Adrenal gland (tissue), 5 donors: ENCODE results near the gene MAML1.
A peak's percentile ranks its signal among the peaks of the same experiment; 100 is the strongest.

Experiments
- POLR2A ChIP-seq, 2 donors: fragments of 450-650 bp; IDR thresholded peaks; one replicate each; pipeline ENCODE4 v1.6.1; 2017; ENCODE audit warnings: antibody characterized with exemption in 2 of 2, mild to moderate bottlenecking in 2 of 2, moderate library complexity in 1 of 2
- TF ChIP-seq, protein P1 (sequence below), 6 experiments: fragments of 450-650 bp in 4 of 6; fragments of 200-600 bp in 2 of 6; sonication (generic) in 1 of 6; IDR thresholded peaks; 1 replicate in 5 of 6; 2 replicates in 1 of 6; pipeline versions ENCODE4 v1.5.1 to v1.8.0; 2016 to 2021; ENCODE audit warnings: antibody characterized with exemption in 6 of 6, mild to moderate bottlenecking in 2 of 6, moderate library complexity in 1 of 6
- donor health status: DM: no; HTN: no; CAD: no.

DNA sequence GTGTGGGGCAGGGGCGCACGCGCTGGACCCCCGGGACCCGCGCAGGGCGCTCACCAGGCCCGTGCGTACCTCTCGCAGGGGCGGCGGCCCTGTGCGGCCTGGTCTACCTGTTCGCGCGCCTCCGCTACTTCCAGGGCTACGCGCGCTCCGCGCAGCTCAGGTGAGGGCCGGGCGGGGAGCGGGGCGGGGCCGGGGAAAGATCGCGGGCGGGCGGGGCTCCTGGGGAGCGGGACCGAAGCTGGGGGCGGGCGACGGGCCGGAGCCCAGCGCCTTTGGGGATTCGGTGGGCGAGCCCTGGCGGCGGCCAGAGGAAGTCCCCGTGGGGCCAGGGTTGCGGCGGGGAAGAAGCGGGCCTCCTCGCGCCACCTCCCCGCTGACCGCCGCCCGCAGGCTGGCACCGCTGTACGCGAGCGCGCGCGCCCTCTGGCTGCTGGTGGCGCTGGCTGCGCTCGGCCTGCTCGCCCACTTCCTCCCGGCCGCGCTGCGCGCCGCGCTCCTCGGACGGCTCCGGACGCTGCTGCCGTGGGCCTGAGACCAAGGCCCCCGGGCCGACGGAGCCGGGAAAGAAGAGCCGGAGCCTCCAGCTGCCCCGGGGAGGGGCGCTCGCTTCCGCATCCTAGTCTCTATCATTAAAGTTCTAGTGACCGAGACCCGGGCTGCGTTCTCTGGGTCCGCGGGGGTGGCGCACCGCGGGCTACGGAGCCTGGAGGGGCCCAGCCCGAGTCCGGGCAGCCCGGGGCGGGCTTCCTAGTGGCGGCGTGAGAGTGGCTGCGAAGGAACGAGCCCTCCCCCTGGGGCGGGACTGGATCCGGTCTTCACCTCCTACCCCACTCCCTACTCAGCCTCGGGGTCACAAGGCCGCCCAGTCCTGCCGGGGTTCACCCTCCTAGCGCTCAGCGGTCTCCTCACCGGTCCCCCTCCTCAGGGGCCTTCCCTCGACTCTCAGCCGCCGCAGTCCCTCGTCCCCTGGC, 63.5 kb downstream of the MAML1 start:
- TF ChIP-seq, protein P1, sequence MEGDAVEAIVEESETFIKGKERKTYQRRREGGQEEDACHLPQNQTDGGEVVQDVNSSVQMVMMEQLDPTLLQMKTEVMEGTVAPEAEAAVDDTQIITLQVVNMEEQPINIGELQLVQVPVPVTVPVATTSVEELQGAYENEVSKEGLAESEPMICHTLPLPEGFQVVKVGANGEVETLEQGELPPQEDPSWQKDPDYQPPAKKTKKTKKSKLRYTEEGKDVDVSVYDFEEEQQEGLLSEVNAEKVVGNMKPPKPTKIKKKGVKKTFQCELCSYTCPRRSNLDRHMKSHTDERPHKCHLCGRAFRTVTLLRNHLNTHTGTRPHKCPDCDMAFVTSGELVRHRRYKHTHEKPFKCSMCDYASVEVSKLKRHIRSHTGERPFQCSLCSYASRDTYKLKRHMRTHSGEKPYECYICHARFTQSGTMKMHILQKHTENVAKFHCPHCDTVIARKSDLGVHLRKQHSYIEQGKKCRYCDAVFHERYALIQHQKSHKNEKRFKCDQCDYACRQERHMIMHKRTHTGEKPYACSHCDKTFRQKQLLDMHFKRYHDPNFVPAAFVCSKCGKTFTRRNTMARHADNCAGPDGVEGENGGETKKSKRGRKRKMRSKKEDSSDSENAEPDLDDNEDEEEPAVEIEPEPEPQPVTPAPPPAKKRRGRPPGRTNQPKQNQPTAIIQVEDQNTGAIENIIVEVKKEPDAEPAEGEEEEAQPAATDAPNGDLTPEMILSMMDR (IDR thresholded peaks at IDR 0.05), result peak; percentile 19 to 96 (median 64)
- peak; percentile 48 to 53 for TF ChIP-seq POLR2A (IDR thresholded peaks at IDR 0.05)
